NCI-H1694 treated with DMSO at 0.1 percent for 48 hours (cell line): ENCODE results near the gene PLXNA2.

Source experiments
- DNase-seq: peaks from one replicate; lab custom pipeline; 2025; lab: John Stamatoyannopoulos, UW

Gene PLXNA2

GRCh38 chr1:207993477-207994445 lies 250.4 kb downstream of the PLXNA2 start:
- DNase-seq, result peak; percentile 10

GRCh38 chr1:207992677-207993236 lies 251.4 kb downstream of the PLXNA2 start:
- peak; percentile 45 for DNase-seq

GRCh38 chr1:207991583-207992026 lies 252.6 kb downstream of the PLXNA2 start:
- no peak for DNase-seq

GRCh38 chr1:207990876-207991582 lies 253.2 kb downstream of the PLXNA2 start:
- no peak for DNase-seq

GRCh38 chr1:207990455-207990854 lies 253.7 kb downstream of the PLXNA2 start:
- DNase-seq, result no peak

- no peak for DNase-seq
These were observed 255.6 kb downstream of the PLXNA2 start for GRCh38 chr1:207988326-207989165.

GRCh38 chr1:207987164-207987563 lies 257.0 kb downstream of the PLXNA2 start:
- no peak for DNase-seq

GRCh38 chr1:207985996-207986395 lies 258.2 kb downstream of the PLXNA2 start:
- DNase-seq, result no peak

GRCh38 chr1:207984831-207985572 lies 259.2 kb downstream of the PLXNA2 start:
- no peak for DNase-seq

- DNase-seq, result no peak
These were observed 261.0 kb downstream of the PLXNA2 start for GRCh38 chr1:207983044-207983635.

- peak; percentile 26 for DNase-seq
These were observed 262.2 kb downstream of the PLXNA2 start for GRCh38 chr1:207981976-207982375.

GRCh38 chr1:207978441-207978840 lies 265.7 kb downstream of the PLXNA2 start:
- no peak for DNase-seq

- no peak for DNase-seq
These were observed 266.3 kb downstream of the PLXNA2 start for GRCh38 chr1:207977876-207978275.

- no peak for DNase-seq
These were observed 270.2 kb downstream of the PLXNA2 start for GRCh38 chr1:207973898-207974568.

GRCh38 chr1:207972337-207972736 lies 271.8 kb downstream of the PLXNA2 start:
- DNase-seq, result no peak
